Measurements from ENCODE around the gene TUBGCP5. TPM values are rescaled to one million over a fixed set of nuclear protein-coding genes. Genes with fewer than 3 reads are reported as not detected.

Gene TUBGCP5
- total RNA-seq, 4 donors from 2014 or later, result 10.1 to 19.1 (median 10.7) TPM

GRCh38 chr15:23079766-23080165 is 40.4 kb upstream of the TUBGCP5 start:
- 74 to 87% methylated on average over 5 to 7 of the region's 7 CpGs for WGBS, 2 donors (ENCODE audit: low coverage in 1 of 2)
- Histone ChIP-seq H3K9me3 (no peaks in the 10 kb centered on the region), H3K27me3 (no peaks in the 10 kb centered on the region), H3K27ac (no peak overlapping the region), H3K4me3 (no peak overlapping the region), H3K36me3 (no peaks in the 10 kb centered on the region), H3K4me1 (no peaks in the 10 kb centered on the region)
- TF ChIP-seq CTCF (IDR thresholded peaks at IDR 0.05) (no peak), EP300 (IDR thresholded peaks at IDR 0.05; ENCODE audit: low read depth) (no peak), POLR2A (IDR thresholded peaks at IDR 0.05) (no peak), POLR2AphosphoS5 (IDR thresholded peaks at IDR 0.05) (no peak)
- intact Hi-C loops (cut with DNase I; ENCODE audit: low total_unique reads) (no loop called here), in situ Hi-C loops (cut with MboI; ENCODE audit: low pct_ligation_motif_present in 1 of 4, low pct_unique_long_range_greater_than_20kb in 1 of 4, low sequenced_read_pairs in 3 of 4) (no loop called here)
- DNase-seq, result no peak

GRCh38 chr15:23075927-23076326 is 36.6 kb upstream of the TUBGCP5 start:
- 67 to 73% methylated on average over 2 to 4 of the region's 4 CpGs for WGBS, 2 donors (ENCODE audit: low coverage in 1 of 2)
- Histone ChIP-seq H3K36me3 (no peaks in the 10 kb centered on the region), H3K27ac (no peak overlapping the region), H3K4me1 (no peaks in the 10 kb centered on the region), H3K27me3 (peaks cover 23% of the 10 kb centered on the region), H3K4me3 (no peak overlapping the region), H3K9me3 (no peaks in the 10 kb centered on the region)
- TF ChIP-seq POLR2A (IDR thresholded peaks at IDR 0.05) (no peak), POLR2AphosphoS5 (IDR thresholded peaks at IDR 0.05) (no peak), CTCF (IDR thresholded peaks at IDR 0.05) (no peak), EP300 (IDR thresholded peaks at IDR 0.05; ENCODE audit: low read depth) (no peak)
- in situ Hi-C loops (cut with MboI; ENCODE audit: low pct_ligation_motif_present in 1 of 4, low pct_unique_long_range_greater_than_20kb in 1 of 4, low sequenced_read_pairs in 3 of 4) (no loop called here), intact Hi-C loops (cut with DNase I; ENCODE audit: low total_unique reads) (no loop called here)
- DNase-seq, result no peak

GRCh38 chr15:23074684-23075083 is 35.3 kb upstream of the TUBGCP5 start:
- H3K4me1 ChIP-seq, result no peaks in the 10 kb centered on the region
- 63 to 82% methylated on average over 1 of the region's 1 CpG for WGBS, 2 donors (ENCODE audit: low coverage in 1 of 2)
- no peaks in the 10 kb centered on the region for H3K9me3 ChIP-seq
- DNase-seq, result no peak
- TF ChIP-seq POLR2A (IDR thresholded peaks at IDR 0.05), result no peak
- H3K27me3 ChIP-seq, result peaks cover 23% of the 10 kb centered on the region
- H3K27ac ChIP-seq, result no peak overlapping the region
- intact Hi-C loops (cut with DNase I; ENCODE audit: low total_unique reads) (no loop called here), in situ Hi-C loops (cut with MboI; ENCODE audit: low pct_ligation_motif_present in 1 of 4, low pct_unique_long_range_greater_than_20kb in 1 of 4, low sequenced_read_pairs in 3 of 4) (no loop called here)
- no peak overlapping the region for H3K4me3 ChIP-seq
- H3K36me3 ChIP-seq, result no peaks in the 10 kb centered on the region

GRCh38 chr15:23073890-23074646 is 34.7 kb upstream of the TUBGCP5 start:
- intact Hi-C loops (cut with DNase I; ENCODE audit: low total_unique reads), result no loop called here

More at GRCh38 chr15:23073890-23074646, 34.7 kb upstream of the TUBGCP5 start:
- Histone ChIP-seq H3K27ac (no peak overlapping the region), H3K27me3 (peaks cover 23% of the 10 kb centered on the region), H3K9me3 (no peaks in the 10 kb centered on the region), H3K4me1 (no peaks in the 10 kb centered on the region), H3K36me3 (no peaks in the 10 kb centered on the region), H3K4me3 (no peak overlapping the region)
- peak; percentile 14 for DNase-seq
- 37 to 40% methylated on average over 11 to 18 of the region's 24 CpGs for WGBS, 2 donors (ENCODE audit: low coverage in 1 of 2)
- TF ChIP-seq POLR2A (IDR thresholded peaks at IDR 0.05) (no peak), POLR2AphosphoS5 (IDR thresholded peaks at IDR 0.05) (no peak), CTCF (IDR thresholded peaks at IDR 0.05) (no peak), EP300 (IDR thresholded peaks at IDR 0.05; ENCODE audit: low read depth) (no peak)
- in situ Hi-C loops (cut with MboI; ENCODE audit: low pct_ligation_motif_present in 1 of 4, low pct_unique_long_range_greater_than_20kb in 1 of 4, low sequenced_read_pairs in 3 of 4), result no loop called here
